SK-N-SH (cell line): Measurements from ENCODE around the gene RCAN3. TPM values are rescaled to one million over a fixed set of nuclear protein-coding genes. Genes with fewer than 3 reads are reported as not detected.

Source experiments
- CTCF ChIA-PET: fragments of 300-600, 350-600 bp; formaldehyde crosslinking; extraction: SDS; loops from one replicate; lab custom pipeline; 2021; lab: Yijun Ruan, JAX
- POLR2A ChIA-PET: fragments of 350-600 bp; sonication (Branson Sonifier 250); formaldehyde crosslinking; extraction: SDS; loops from one replicate; lab custom pipeline; 2020; ENCODE audit warnings: antibody characterized with exemption, inconsistent platforms; lab: Yijun Ruan, JAX
- DNase-seq: peaks from one replicate; pipeline ENCODE4 v3.0.0; 2012
- H2AFZ ChIP-seq: fragments of 200-600 bp; sonication (generic); 2 replicates; pipeline ENCODE4 v1.8.1; 2016; ENCODE audit warnings: antibody characterized with exemption, mild to moderate bottlenecking, low read depth
- H3F3A ChIP-seq: fragments of 200-600 bp; sonication (generic); replicated peaks from 2 replicates; pipeline ENCODE3; 2016; ENCODE audit warnings: antibody characterized with exemption, mild to moderate bottlenecking; ENCODE audit not compliant: insufficient read depth
- H3K27ac ChIP-seq, 2 experiments: fragments of 200-500 bp in 1 of 2; fragments of 200-600 bp in 1 of 2; sonication (Bioruptor generic) in 1 of 2; sonication (generic), shearing (Covaris generic) in 1 of 2; 2 replicates each; pipeline versions ENCODE4 v1.5.1 to v1.6.1; 2014 to 2016; ENCODE audit warnings: low read depth in 2 of 2, inconsistent platforms in 1 of 2, low read length in 1 of 2, mild to moderate bottlenecking in 1 of 2, mixed read lengths in 1 of 2
- H3K27me3 ChIP-seq: fragments of 200-600 bp; sonication (generic), shearing (Covaris generic); 2 replicates; pipeline ENCODE4 v1.6.1; 2016; ENCODE audit warnings: mixed run types; ENCODE audit not compliant: insufficient read depth
- H3K36me3 ChIP-seq, 2 experiments: fragments of 200-500 bp in 1 of 2; fragments of 200-600 bp in 1 of 2; sonication (Bioruptor generic) in 1 of 2; sonication (generic) in 1 of 2; replicated peaks in 1 of 2; 2 replicates each; pipeline versions ENCODE3 to v1.5.1; 2014 to 2016; ENCODE audit warnings: low read length in 1 of 2, mild to moderate bottlenecking in 1 of 2; ENCODE audit not compliant: insufficient read depth in 2 of 2, control insufficient read depth in 1 of 2
- H3K4me1 ChIP-seq, 2 experiments: fragments of 200-500 bp in 1 of 2; fragments of 200-600 bp in 1 of 2; sonication (Bioruptor generic) in 1 of 2; sonication (generic), shearing (Covaris generic) in 1 of 2; 2 replicates each; pipeline versions ENCODE4 v1.5.1 to v1.6.1; 2014 to 2016; ENCODE audit warnings: low read depth in 1 of 2, low read length in 1 of 2, mixed run types in 1 of 2; ENCODE audit not compliant: insufficient read depth in 2 of 2, control insufficient read depth in 1 of 2
- H3K4me2 ChIP-seq: fragments of 200-600 bp; sonication (generic), shearing (Covaris generic); 2 replicates; pipeline ENCODE4 v1.6.1; 2017; ENCODE audit warnings: mixed run types
- H3K4me3 ChIP-seq, 2 experiments: fragments of 200-500 bp in 1 of 2; fragments of 200-600 bp in 1 of 2; sonication (Bioruptor generic) in 1 of 2; sonication (generic), shearing (Covaris generic) in 1 of 2; 2 replicates each; pipeline versions ENCODE4 v1.5.1 to v1.8.1; 2014 to 2016; ENCODE audit warnings: low read depth in 2 of 2, inconsistent platforms in 1 of 2, low read length in 1 of 2, mild to moderate bottlenecking in 1 of 2, mixed read lengths in 1 of 2, moderate library complexity in 1 of 2
- H3K79me2 ChIP-seq: fragments of 200-600 bp; sonication (generic); 2 replicates; pipeline ENCODE4 v1.8.1; 2017; ENCODE audit warnings: mild to moderate bottlenecking; ENCODE audit not compliant: insufficient read depth
- H3K9ac ChIP-seq: fragments of 200-600 bp; sonication (generic); 2 replicates; pipeline ENCODE4 v1.6.1; 2017; ENCODE audit warnings: mixed run types
- H3K9me2 ChIP-seq: fragments of 200-600 bp; sonication (generic); 2 replicates; pipeline ENCODE4 v1.6.1; 2017; ENCODE audit warnings: mixed run types
- H3K9me3 ChIP-seq: fragments of 200-600 bp; sonication (generic); 2 replicates; pipeline ENCODE4 v1.6.1; 2017; ENCODE audit warnings: mixed run types, mild to moderate bottlenecking, moderate library complexity
- H4K20me1 ChIP-seq: fragments of 200-600 bp; sonication (generic); 2 replicates; pipeline ENCODE4 v1.6.1; 2017; ENCODE audit warnings: mild to moderate bottlenecking, mixed run types; ENCODE audit not compliant: insufficient read depth
- CHD2 ChIP-seq: fragments of 150-350 bp; IDR thresholded peaks from 2 replicates; pipeline ENCODE4 v1.6.1; 2018; ENCODE audit warnings: low read length; ENCODE audit not compliant: partially characterized antibody
- EZH2phosphoT487 ChIP-seq: fragments of 200-600 bp; sonication (generic); IDR thresholded peaks from 2 replicates; pipeline ENCODE4 v1.6.1; 2017; ENCODE audit warnings: low read depth, mixed run types, mild to moderate bottlenecking, antibody characterized with exemption, moderate library complexity, borderline replicate concordance
- FOSL2 ChIP-seq: IDR thresholded peaks from 2 replicates; pipeline ENCODE4 v1.4.0; 2012; ENCODE audit warnings: low read depth, mild to moderate bottlenecking, moderate library complexity, borderline replicate concordance
- FOXM1 ChIP-seq: IDR thresholded peaks from 2 replicates; pipeline ENCODE4 v1.4.0; 2012; ENCODE audit warnings: low read depth, mild to moderate bottlenecking
- GATA2 ChIP-seq: sonication (generic); formaldehyde crosslinking; IDR thresholded peaks from 2 replicates; pipeline ENCODE4 v1.5.0; 2020; ENCODE audit warnings: mild to moderate bottlenecking, missing genetic modification reagents
- JUND ChIP-seq: IDR thresholded peaks from 2 replicates; pipeline ENCODE4 v1.4.0; 2012
- MEF2A ChIP-seq: IDR thresholded peaks from 2 replicates; pipeline ENCODE4 v1.4.0; 2012; ENCODE audit warnings: low read depth, borderline replicate concordance
- NFIC ChIP-seq: IDR thresholded peaks from 2 replicates; pipeline ENCODE4 v1.4.0; 2012; ENCODE audit warnings: borderline replicate concordance
- NRF1 ChIP-seq: IDR thresholded peaks from 2 replicates; pipeline ENCODE4 v1.6.1; 2012; ENCODE audit warnings: low read depth, mild to moderate bottlenecking, low read length
- RAD21 ChIP-seq: IDR thresholded peaks from 2 replicates; pipeline ENCODE4 v1.6.1; 2012; ENCODE audit warnings: mild to moderate bottlenecking, low read length
- REST ChIP-seq: IDR thresholded peaks from 2 replicates; pipeline ENCODE4 v1.6.1; 2012; ENCODE audit warnings: mild to moderate bottlenecking, low read depth, low read length, moderate library complexity
- SMC3 ChIP-seq: IDR thresholded peaks from 2 replicates; pipeline ENCODE4 v1.6.1; 2012; ENCODE audit warnings: low read depth, low read length, improper control_type of control experiment
- TCF12 ChIP-seq: IDR thresholded peaks from 2 replicates; pipeline ENCODE4 v1.4.0; 2012
- TEAD4 ChIP-seq: IDR thresholded peaks from 2 replicates; pipeline ENCODE4 v1.4.0; 2012; ENCODE audit warnings: mild to moderate bottlenecking, borderline replicate concordance; ENCODE audit not compliant: insufficient read depth
- YY1 ChIP-seq: IDR thresholded peaks from 2 replicates; pipeline ENCODE4 v1.4.0; 2012; ENCODE audit warnings: low read depth, mild to moderate bottlenecking
- WGBS: methylation state at CpG from one replicate; pipeline ENCODE4 v1.1.6; 2017; ENCODE audit warnings: low lambda C conversion rate; 5-methylcytosine and 5-hydroxymethylcytosine counted together
- polyA plus RNA-seq, 3 experiments: library from polyadenylated mRNA; depleted of rRNA; stranded (reverse); fragments of >200 nt; gene quantifications; 2 replicates each; pipeline ENCODE4 v1.2.3, GENCODE V29; 2012
- TF ChIP-seq, protein P1 (sequence below): IDR thresholded peaks from 2 replicates; pipeline ENCODE4 v1.4.0; 2012; ENCODE audit warnings: low read depth
- TF ChIP-seq, protein P2 (sequence below): fragments of 200-600 bp; sonication (generic); IDR thresholded peaks from 2 replicates; pipeline ENCODE4 v1.6.1; 2017; ENCODE audit warnings: antibody characterized with exemption, mild to moderate bottlenecking, moderate library complexity
- TF ChIP-seq, protein P3 (sequence below): fragments of 150-350 bp; IDR thresholded peaks from 2 replicates; pipeline ENCODE4 v1.6.1; 2017; ENCODE audit warnings: antibody characterized with exemption, low read length, low read depth, borderline replicate concordance

The RCAN3 gene
- polyA plus RNA-seq, 1 of the 3 experiments (the other 2 are of a cell fraction), result 4.8 TPM

DNA sequence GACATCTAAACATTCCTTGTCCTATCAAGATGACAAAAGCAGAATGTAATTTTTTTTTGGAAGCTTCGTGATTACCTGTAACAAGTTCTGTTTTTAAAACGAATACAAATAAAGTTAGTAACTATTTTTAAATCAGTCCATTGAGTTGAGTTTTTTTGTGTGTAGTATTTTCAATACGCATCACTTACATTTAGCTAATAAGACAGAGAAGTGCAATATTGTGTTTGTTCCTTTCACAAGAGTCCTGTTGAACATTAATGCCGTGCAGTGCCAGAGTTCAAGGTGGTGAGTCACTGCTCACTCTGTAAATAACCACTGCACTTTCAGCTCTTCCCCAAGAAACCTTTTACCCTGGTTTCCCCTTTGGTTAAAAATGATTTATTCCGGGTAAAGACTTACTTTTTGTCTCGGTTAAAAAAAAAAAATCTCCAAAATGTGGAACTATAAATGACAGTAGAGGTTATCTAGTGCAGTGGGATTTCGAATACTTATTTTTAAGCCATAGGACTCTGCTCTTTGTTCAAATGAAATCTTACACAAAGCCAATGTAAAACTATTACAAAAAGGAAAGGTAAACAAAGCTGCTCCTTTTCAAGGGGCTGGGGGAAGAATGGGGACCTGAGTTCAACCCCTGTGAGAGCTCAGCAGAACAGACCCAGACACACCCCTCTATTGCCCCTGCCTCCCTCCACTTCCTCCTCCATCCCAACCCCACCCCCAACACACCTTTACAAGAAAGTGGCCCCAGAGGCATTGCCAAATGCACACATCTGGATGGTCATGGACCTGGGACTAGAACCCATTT, 38.5 kb downstream of the RCAN3 start:
- Histone ChIP-seq H3K4me2 (no peak overlapping the region), H3K27me3 (no peaks in the 10 kb centered on the region), H3F3A (peaks cover 9% of the 10 kb centered on the region), H2AFZ (no peak overlapping the region), H3K4me1 (peaks cover 0 to 3% of the 10 kb centered on the region in 2 experiments; a peak in 1 of 4 replicates), H3K9me2 (no peaks in the 10 kb centered on the region), H3K4me3 (no peak overlapping the region), H3K9me3 (no peaks in the 10 kb centered on the region), H3K79me2 (no peaks in the 10 kb centered on the region), H4K20me1 (no peaks in the 10 kb centered on the region), H3K9ac (no peak overlapping the region), H3K27ac (no peak overlapping the region), H3K36me3 (no peaks in the 10 kb centered on the region)
- 49% methylated on average over 7 of the region's 7 CpGs for WGBS
- TF ChIP-seq, protein P1, sequence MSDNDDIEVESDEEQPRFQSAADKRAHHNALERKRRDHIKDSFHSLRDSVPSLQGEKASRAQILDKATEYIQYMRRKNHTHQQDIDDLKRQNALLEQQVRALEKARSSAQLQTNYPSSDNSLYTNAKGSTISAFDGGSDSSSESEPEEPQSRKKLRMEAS, result no peak
- peak; percentile 50; the same call in 1 of the 2 replicates for TF ChIP-seq JUND
- peak; percentile 44; the same call in 1 of the 2 replicates for TF ChIP-seq FOSL2
- no peak for TF ChIP-seq CHD2
- TF ChIP-seq TCF12, result peak; percentile 18; the same call in 1 of the 2 replicates
- no peak for DNase-seq
- ChIA-PET POLR2A (no interaction called here), CTCF (interaction anchor here (0.5 to 3.6 kb wide), 16 partner anchors 12 to 357 kb away, joined by 3 to 28 read pairs (median 4); no protein-coding TSS in a partner anchor)

DNA sequence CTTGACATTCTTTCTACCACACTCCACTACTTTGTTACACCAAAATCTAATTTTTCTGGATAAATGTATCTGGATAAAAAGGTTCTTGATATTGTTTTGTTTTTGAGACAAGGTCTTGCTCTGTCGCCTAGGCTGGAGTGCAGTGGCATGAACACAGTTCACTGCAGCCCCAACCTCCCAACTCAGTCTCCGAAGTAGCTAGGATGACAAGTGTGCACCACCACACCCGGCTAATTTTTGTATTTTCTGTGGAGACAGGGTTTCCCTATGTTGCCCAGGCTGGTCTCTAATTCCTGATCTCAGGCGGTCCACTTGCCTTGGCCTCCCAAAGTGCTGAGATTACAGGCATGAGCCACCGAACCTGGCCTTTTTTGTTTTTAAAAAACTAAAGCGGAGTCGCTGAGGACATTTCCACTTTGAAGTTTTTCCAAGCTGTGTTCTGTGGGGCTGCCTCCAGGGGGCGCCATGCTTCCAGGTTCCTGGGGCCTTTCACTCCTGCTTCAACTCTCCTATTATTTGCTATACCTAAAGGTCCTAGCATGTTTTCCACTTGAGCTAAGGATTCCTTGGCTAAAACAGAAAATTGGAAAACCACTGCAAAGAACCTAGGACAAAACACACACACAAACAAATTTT, 39.2 kb downstream of the RCAN3 start:
- ChIA-PET POLR2A (no interaction called here), CTCF (interaction anchor here (0.5 to 3.6 kb wide), 23 partner anchors 13 to 306 kb away, joined by 3 to 28 read pairs (median 3); no protein-coding TSS in a partner anchor)
- H3K9me3 ChIP-seq, result no peaks in the 10 kb centered on the region
- H4K20me1 ChIP-seq, result no peaks in the 10 kb centered on the region
- 78% methylated on average over 8 of the region's 8 CpGs for WGBS
- H3K27ac ChIP-seq, result no peak overlapping the region
- no peaks in the 10 kb centered on the region for H3K9me2 ChIP-seq
- H3K36me3 ChIP-seq, result no peaks in the 10 kb centered on the region
- H3K4me1 ChIP-seq, result no peaks in the 10 kb centered on the region
- no peak overlapping the region for H3K4me2 ChIP-seq
- H3K4me3 ChIP-seq, result no peak overlapping the region; a peak in 1 of 4 replicates
- H2AFZ ChIP-seq, result no peak overlapping the region
- peaks cover 9% of the 10 kb centered on the region for H3F3A ChIP-seq
- peak; percentile 46 for DNase-seq
- H3K79me2 ChIP-seq, result no peaks in the 10 kb centered on the region
- H3K9ac ChIP-seq, result no peak overlapping the region
- no peak for TF ChIP-seq NRF1
- TF ChIP-seq FOXM1, result no peak
- TF ChIP-seq YY1, result no peak
- no peak for TF ChIP-seq NFIC
- TF ChIP-seq TEAD4, result no peak
- TF ChIP-seq SMC3, result peak; percentile 39
- no peak for TF ChIP-seq EZH2phosphoT487
- no peak for TF ChIP-seq REST
- TF ChIP-seq, protein P2, sequence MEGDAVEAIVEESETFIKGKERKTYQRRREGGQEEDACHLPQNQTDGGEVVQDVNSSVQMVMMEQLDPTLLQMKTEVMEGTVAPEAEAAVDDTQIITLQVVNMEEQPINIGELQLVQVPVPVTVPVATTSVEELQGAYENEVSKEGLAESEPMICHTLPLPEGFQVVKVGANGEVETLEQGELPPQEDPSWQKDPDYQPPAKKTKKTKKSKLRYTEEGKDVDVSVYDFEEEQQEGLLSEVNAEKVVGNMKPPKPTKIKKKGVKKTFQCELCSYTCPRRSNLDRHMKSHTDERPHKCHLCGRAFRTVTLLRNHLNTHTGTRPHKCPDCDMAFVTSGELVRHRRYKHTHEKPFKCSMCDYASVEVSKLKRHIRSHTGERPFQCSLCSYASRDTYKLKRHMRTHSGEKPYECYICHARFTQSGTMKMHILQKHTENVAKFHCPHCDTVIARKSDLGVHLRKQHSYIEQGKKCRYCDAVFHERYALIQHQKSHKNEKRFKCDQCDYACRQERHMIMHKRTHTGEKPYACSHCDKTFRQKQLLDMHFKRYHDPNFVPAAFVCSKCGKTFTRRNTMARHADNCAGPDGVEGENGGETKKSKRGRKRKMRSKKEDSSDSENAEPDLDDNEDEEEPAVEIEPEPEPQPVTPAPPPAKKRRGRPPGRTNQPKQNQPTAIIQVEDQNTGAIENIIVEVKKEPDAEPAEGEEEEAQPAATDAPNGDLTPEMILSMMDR, result peak; percentile 73
- no peak for TF ChIP-seq GATA2
- no peak for TF ChIP-seq MEF2A
- peak; percentile 63 for TF ChIP-seq RAD21
- TF ChIP-seq CHD2, result no peak
- no peak for TF ChIP-seq JUND
- TF ChIP-seq, protein P3, sequence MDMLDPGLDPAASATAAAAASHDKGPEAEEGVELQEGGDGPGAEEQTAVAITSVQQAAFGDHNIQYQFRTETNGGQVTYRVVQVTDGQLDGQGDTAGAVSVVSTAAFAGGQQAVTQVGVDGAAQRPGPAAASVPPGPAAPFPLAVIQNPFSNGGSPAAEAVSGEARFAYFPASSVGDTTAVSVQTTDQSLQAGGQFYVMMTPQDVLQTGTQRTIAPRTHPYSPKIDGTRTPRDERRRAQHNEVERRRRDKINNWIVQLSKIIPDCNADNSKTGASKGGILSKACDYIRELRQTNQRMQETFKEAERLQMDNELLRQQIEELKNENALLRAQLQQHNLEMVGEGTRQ, result no peak
- no peaks in the 10 kb centered on the region for H3K27me3 ChIP-seq
